Astrocyte (in vitro differentiated cells and primary cell): ENCODE data around the gene SLC18A2. TPM values are rescaled to one million over a fixed set of nuclear protein-coding genes. Genes with fewer than 3 reads are reported as not detected.

Source experiments
- DNase-seq: peaks from one replicate; pipeline ENCODE4 v3.0.0-alpha.2; 2010; ENCODE audit warnings: low read depth
- FAIRE-seq: peaks from 2 replicates; lab custom pipeline; 2011; peaks lifted over from hg19 to GRCh38; lab: Jason Lieb, UNC
- H2AFZ ChIP-seq: 2 replicates; pipeline ENCODE4 v1.6.0; 2012; ENCODE audit warnings: low read depth, low read length, inconsistent platforms
- H3K27ac ChIP-seq: 2 replicates; pipeline ENCODE4 v1.5.1; 2011; ENCODE audit warnings: low read depth, low read length, inconsistent platforms
- H3K27me3 ChIP-seq: 2 replicates; pipeline ENCODE4 v1.6.0; 2011; ENCODE audit warnings: low read length, inconsistent platforms; ENCODE audit not compliant: insufficient read depth
- H3K36me3 ChIP-seq: 2 replicates; pipeline ENCODE4 v1.5.1; 2011; ENCODE audit warnings: low read length, inconsistent platforms; ENCODE audit not compliant: insufficient read depth
- H3K4me1 ChIP-seq: 2 replicates; pipeline ENCODE4 v1.5.1; 2011; ENCODE audit warnings: low read length, inconsistent platforms; ENCODE audit not compliant: insufficient read depth
- H3K4me2 ChIP-seq: 2 replicates; pipeline ENCODE4 v1.6.0; 2012; ENCODE audit warnings: low read length, inconsistent platforms
- H3K4me3 ChIP-seq: 2 replicates; pipeline ENCODE4 v1.5.1; 2011; ENCODE audit warnings: low read depth, mild to moderate bottlenecking, low read length, inconsistent platforms; ENCODE audit not compliant: insufficient read depth
- H3K79me2 ChIP-seq: 2 replicates; pipeline ENCODE4 v1.6.0; 2012; ENCODE audit warnings: mild to moderate bottlenecking, low read length, inconsistent platforms; ENCODE audit not compliant: insufficient read depth
- H3K9ac ChIP-seq: 2 replicates; pipeline ENCODE4 v1.6.0; 2012; ENCODE audit warnings: mild to moderate bottlenecking, low read length, inconsistent platforms
- H3K9me3 ChIP-seq: 2 replicates; pipeline ENCODE4 v1.5.1; 2012; ENCODE audit warnings: low read depth, mild to moderate bottlenecking, low read length, inconsistent platforms; ENCODE audit not compliant: insufficient read depth
- H4K20me1 ChIP-seq: 2 replicates; pipeline ENCODE4 v1.6.0; 2012; ENCODE audit warnings: low read length, inconsistent platforms; ENCODE audit not compliant: insufficient read depth
- H3K27ac Mint-ChIP-seq: one replicate; pipeline ENCODE4 v1.8.0; 2021; ENCODE audit warnings: mild to moderate bottlenecking, mixed read lengths; ENCODE audit not compliant: unreplicated experiment
- H3K27me3 Mint-ChIP-seq: one replicate; pipeline ENCODE4 v1.8.0; 2021; ENCODE audit warnings: low read depth, mixed read lengths; ENCODE audit not compliant: unreplicated experiment
- H3K36me3 Mint-ChIP-seq: one replicate; pipeline ENCODE4 v1.8.0; 2021; ENCODE audit warnings: low read depth, mixed read lengths; ENCODE audit not compliant: unreplicated experiment
- H3K4me1 Mint-ChIP-seq: one replicate; pipeline ENCODE4 v1.8.0; 2021; ENCODE audit warnings: low read depth, mixed read lengths; ENCODE audit not compliant: unreplicated experiment
- H3K4me3 Mint-ChIP-seq: one replicate; pipeline ENCODE4 v1.8.0; 2021; ENCODE audit warnings: mild to moderate bottlenecking, moderate library complexity, mixed read lengths; ENCODE audit not compliant: unreplicated experiment
- H3K9me3 Mint-ChIP-seq: one replicate; pipeline ENCODE4 v1.8.0; 2021; ENCODE audit warnings: mild to moderate bottlenecking, mixed read lengths; ENCODE audit not compliant: unreplicated experiment
- CTCF ChIP-seq: IDR thresholded peaks from 2 replicates; pipeline ENCODE4 v1.5.1; 2011; ENCODE audit warnings: low read depth, mild to moderate bottlenecking, inconsistent platforms, low read length, moderate library complexity; ENCODE audit not compliant: insufficient read depth
- EZH2 ChIP-seq: IDR thresholded peaks from 2 replicates; pipeline ENCODE4 v1.6.1; 2012; ENCODE audit warnings: mild to moderate bottlenecking, low read length, inconsistent platforms; ENCODE audit not compliant: insufficient read depth
- total RNA-seq: library from RNA; stranded (reverse); gene quantifications from 2 replicates; pipeline ENCODE4 v1.2.1, GENCODE V29; 2021

The SLC18A2 gene
- total RNA-seq, 1 donor from 2014 or later = not detected

GRCh38 chr10:117242463-117242832, 1.5 kb downstream of the SLC18A2 start:
- H3K27me3 ChIP-seq = peaks cover 29% of the 10 kb centered on the region
- no peak overlapping the region for H3K27ac ChIP-seq
- peaks cover 75% of the 10 kb centered on the region for H3K27me3 Mint-ChIP-seq
- FAIRE-seq (no peak), DNase-seq (no peak)
- no peak overlapping the region for H3K9ac ChIP-seq
- no peaks in the 10 kb centered on the region for H3K9me3 Mint-ChIP-seq
- TF ChIP-seq CTCF = no peak
- no peak for TF ChIP-seq EZH2
- no peak overlapping the region for H2AFZ ChIP-seq
- H3K4me1 ChIP-seq = no peaks in the 10 kb centered on the region
- H3K4me1 Mint-ChIP-seq = peaks cover 2% of the 10 kb centered on the region
- no peaks in the 10 kb centered on the region for H3K9me3 ChIP-seq
- no peaks in the 10 kb centered on the region for H3K79me2 ChIP-seq
- no peaks in the 10 kb centered on the region for H4K20me1 ChIP-seq
- no peak overlapping the region for H3K4me3 ChIP-seq
- no peak overlapping the region for H3K4me2 ChIP-seq
- no peaks in the 10 kb centered on the region for H3K36me3 Mint-ChIP-seq
- H3K27ac Mint-ChIP-seq = no peak overlapping the region
- no peaks in the 10 kb centered on the region for H3K36me3 ChIP-seq
- no peak overlapping the region for H3K4me3 Mint-ChIP-seq

- H3K36me3 ChIP-seq = no peaks in the 10 kb centered on the region
- no peak overlapping the region for H3K9ac ChIP-seq
- peaks cover 15% of the 10 kb centered on the region for H3K27me3 ChIP-seq
- H3K4me2 ChIP-seq = no peak overlapping the region
- DNase-seq (no peak), FAIRE-seq (no peak)
- H3K9me3 ChIP-seq = no peaks in the 10 kb centered on the region
- no peak overlapping the region for H3K27ac ChIP-seq
- no peak for TF ChIP-seq CTCF
- no peak for TF ChIP-seq EZH2
- Mint-ChIP-seq H3K9me3 (no peaks in the 10 kb centered on the region), H3K4me3 (no peak overlapping the region), H3K27me3 (peaks cover 54% of the 10 kb centered on the region), H3K27ac (no peak overlapping the region), H3K4me1 (peaks cover 9% of the 10 kb centered on the region), H3K36me3 (no peaks in the 10 kb centered on the region)
- H2AFZ ChIP-seq = no peak overlapping the region
- H3K4me3 ChIP-seq = no peak overlapping the region
- H4K20me1 ChIP-seq = no peaks in the 10 kb centered on the region
- H3K79me2 ChIP-seq = no peaks in the 10 kb centered on the region
- H3K4me1 ChIP-seq = no peaks in the 10 kb centered on the region
Observed at GRCh38 chr10:117246997-117247671, 6.2 kb downstream of the SLC18A2 start.

- no peak overlapping the region for H3K4me3 Mint-ChIP-seq
- Histone ChIP-seq H3K4me1 (no peaks in the 10 kb centered on the region), H2AFZ (no peak overlapping the region), H3K27me3 (peaks cover 10% of the 10 kb centered on the region), H3K4me2 (no peak overlapping the region), H3K9me3 (no peaks in the 10 kb centered on the region), H3K4me3 (no peak overlapping the region), H3K9ac (no peak overlapping the region), H4K20me1 (no peaks in the 10 kb centered on the region), H3K36me3 (no peaks in the 10 kb centered on the region), H3K27ac (no peak overlapping the region), H3K79me2 (no peaks in the 10 kb centered on the region)
- no peak for TF ChIP-seq CTCF
- TF ChIP-seq EZH2 = no peak
- peaks cover 36% of the 10 kb centered on the region for H3K27me3 Mint-ChIP-seq
- no peak for DNase-seq
- H3K9me3 Mint-ChIP-seq = no peaks in the 10 kb centered on the region
- peaks cover 9% of the 10 kb centered on the region for H3K4me1 Mint-ChIP-seq
- no peaks in the 10 kb centered on the region for H3K36me3 Mint-ChIP-seq
- peak overlapping the region; percentile 12 for H3K27ac Mint-ChIP-seq
- no peak for FAIRE-seq
Observed at GRCh38 chr10:117248750-117249465, 8.0 kb downstream of the SLC18A2 start.
